ENCODE results near the gene DCAF8. TPM values are rescaled to one million over a fixed set of nuclear protein-coding genes. Genes with fewer than 3 reads are reported as not detected.

Gene DCAF8
- total RNA-seq, 4 donors from 2014 or later, result 101 to 164 (median 134) TPM

DNA sequence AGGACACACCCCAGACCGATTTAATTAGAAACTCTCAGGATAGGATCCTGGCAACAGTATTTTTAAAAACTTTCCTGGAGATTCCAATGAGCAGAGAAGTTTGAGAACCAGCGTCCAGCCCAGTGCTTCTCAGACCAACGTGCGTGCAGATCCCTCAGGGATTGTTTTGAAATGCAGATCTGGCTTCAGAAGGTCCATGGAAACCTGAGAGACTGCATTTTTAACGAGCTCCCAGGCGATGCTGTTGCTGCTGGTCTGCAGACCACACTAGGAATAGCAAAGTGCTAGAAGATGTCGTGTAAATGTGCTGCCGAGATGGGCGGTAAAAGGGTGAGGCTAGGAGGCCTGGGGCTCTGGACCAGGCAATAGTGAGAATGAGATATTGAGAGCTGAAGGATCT lies 90.4 kb downstream of the DCAF8 start:
- TF ChIP-seq CTCF (IDR thresholded peaks at IDR 0.05), result no peak
- ATAC-seq (ENCODE audit: low FRiP score), result no peak
- DNase-seq (ENCODE audit: low spot score), result no peak

GRCh38 chr1:160171354-160171753 lies 91.0 kb downstream of the DCAF8 start:
- no peak for TF ChIP-seq CTCF (IDR thresholded peaks at IDR 0.05)
- ATAC-seq (ENCODE audit: low FRiP score) (no peak), DNase-seq (ENCODE audit: low spot score) (no peak)

GRCh38 chr1:160169553-160170399 lies 92.6 kb downstream of the DCAF8 start:
- DNase-seq (ENCODE audit: low spot score), result no peak
- no peak for ATAC-seq (ENCODE audit: low FRiP score)
- TF ChIP-seq CTCF (IDR thresholded peaks at IDR 0.05), result no peak

- no peak for ATAC-seq (ENCODE audit: low FRiP score)
- TF ChIP-seq CTCF (IDR thresholded peaks at IDR 0.05), result no peak
- no peak for DNase-seq (ENCODE audit: low spot score)
Observed at GRCh38 chr1:160168609-160169369, 93.6 kb downstream of the DCAF8 start.

GRCh38 chr1:160168016-160168415 lies 94.3 kb downstream of the DCAF8 start:
- DNase-seq (ENCODE audit: low spot score) (no peak), ATAC-seq (ENCODE audit: low FRiP score) (no peak)
- no peak for TF ChIP-seq CTCF (IDR thresholded peaks at IDR 0.05)

DNA sequence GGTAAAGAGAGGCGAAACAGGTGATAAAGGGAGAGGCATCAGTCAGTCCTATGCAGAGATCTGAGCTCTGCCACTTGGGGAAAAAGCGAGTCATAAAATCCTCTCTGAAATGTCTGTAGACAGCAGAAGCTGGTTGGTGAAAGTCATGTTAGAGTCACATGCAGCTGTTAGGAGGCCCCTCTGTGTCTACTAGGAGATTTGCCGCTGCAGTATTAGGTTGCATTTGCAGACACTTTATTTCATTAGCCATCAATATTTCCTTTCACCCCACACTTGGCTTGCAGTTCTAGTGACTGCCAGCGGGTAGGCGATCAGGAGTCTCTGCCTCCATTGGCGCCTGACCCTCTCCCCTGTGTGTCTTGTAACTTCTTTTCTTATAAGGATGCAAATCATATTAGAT lies 94.8 kb downstream of the DCAF8 start:
- DNase-seq (ENCODE audit: low spot score) (no peak), ATAC-seq (ENCODE audit: low FRiP score) (no peak)
- no peak for TF ChIP-seq CTCF (IDR thresholded peaks at IDR 0.05)

Measured in omental fat pad (tissue), 4 donors.